GM12878 (cell line): ENCODE measurements around the gene PDXDC1.
"Not testable (repeated sequence)": the region's sequence is repeated elsewhere in the genome, so short reads cannot be mapped to it uniquely, and the experiment has no call there.

Source experiments
- CEBPB ChIP-seq, 2 experiments: fragments of 150-350 bp in 1 of 2; IDR thresholded peaks; 2 replicates each; pipeline ENCODE4 v1.6.1; 2012 to 2014; ENCODE audit warnings: low read depth in 2 of 2, low read length in 2 of 2, borderline replicate concordance in 1 of 2, inconsistent platforms in 1 of 2
- CREB1 ChIP-seq: IDR thresholded peaks from 2 replicates; pipeline ENCODE4 v1.6.1; 2012; ENCODE audit warnings: low read depth, mild to moderate bottlenecking, inconsistent platforms
- CTCF ChIP-seq, 3 experiments: IDR thresholded peaks in 2 of 3; conservative IDR thresholded peaks in 1 of 3; 2 replicates each; pipeline ENCODE4 v1.5.1; 2011; ENCODE audit warnings: low read depth in 3 of 3, low read length in 3 of 3, mild to moderate bottlenecking in 3 of 3, control low read depth in 2 of 3, moderate library complexity in 2 of 3, inconsistent platforms in 1 of 3, mixed read lengths in 1 of 3; ENCODE audit not compliant: control insufficient read depth in 2 of 3, insufficient read depth in 1 of 3; ENCODE audit errors: extremely low read depth in 1 of 3
- EZH2 ChIP-seq: IDR thresholded peaks from 2 replicates; pipeline ENCODE4 v1.6.1; 2012; ENCODE audit warnings: low read depth, mild to moderate bottlenecking, control low read depth, inconsistent platforms, low read length, borderline replicate concordance; ENCODE audit not compliant: control insufficient read depth
- JUNB ChIP-seq: IDR thresholded peaks from 2 replicates; pipeline ENCODE4 v1.6.1; 2016; ENCODE audit warnings: antibody characterized with exemption, mild to moderate bottlenecking
- NFYB ChIP-seq: IDR thresholded peaks from 2 replicates; pipeline ENCODE4 v1.6.1; 2011; ENCODE audit warnings: low read depth, mild to moderate bottlenecking, low read length, improper control_type of control experiment, moderate library complexity; ENCODE audit not compliant: insufficient read depth
- POLR2AphosphoS2 ChIP-seq: IDR thresholded peaks from 2 replicates; pipeline ENCODE4 v1.6.1; 2011; ENCODE audit warnings: low read depth, mild to moderate bottlenecking, low read length, improper control_type of control experiment, moderate library complexity
- RAD21 ChIP-seq: IDR thresholded peaks from 2 replicates; pipeline ENCODE4 v1.6.1; 2011; ENCODE audit warnings: mild to moderate bottlenecking, low read depth, low read length, moderate library complexity; ENCODE audit not compliant: insufficient read depth
- SIN3A ChIP-seq: IDR thresholded peaks from 2 replicates; pipeline ENCODE4 v1.6.1; 2012; ENCODE audit warnings: low read depth, low read length, improper control_type of control experiment
- TBL1XR1 ChIP-seq: IDR thresholded peaks from 2 replicates; pipeline ENCODE4 v1.6.1; 2012; ENCODE audit warnings: low read depth, low read length, improper control_type of control experiment
- TCF7 ChIP-seq: IDR thresholded peaks from 2 replicates; pipeline ENCODE4 v1.6.1; 2014; ENCODE audit warnings: antibody characterized with exemption, borderline replicate concordance
- YY1 ChIP-seq: IDR thresholded peaks from 2 replicates; pipeline ENCODE4 v1.6.1; 2011; ENCODE audit warnings: low read depth, mild to moderate bottlenecking, low read length

- not testable (repeated sequence) for TF ChIP-seq SIN3A; CTCF (IDR thresholded peaks at IDR 0.05 in 2 of 3, conservative IDR thresholded peaks at IDR 0.05 in 1 of 3; ENCODE audit: control insufficient read depth in 2 of 3, extremely low read depth in 1 of 3, insufficient read depth in 1 of 3, low read depth in 3 of 3, low read length in 3 of 3); YY1; RAD21; JUNB; TBL1XR1; CEBPB (IDR thresholded peaks at IDR 0.05; ENCODE audit: borderline replicate concordance in 1 of 2, low read depth in 2 of 2, low read length in 2 of 2); POLR2AphosphoS2; TCF7; EZH2; CREB1; NFYB
Observed at GRCh38 chr16:15157644-15158043, 182.8 kb downstream of the PDXDC1 start.
